GM10248 (cell line): ENCODE measurements around the gene IMP3.
A peak's percentile ranks its signal among the peaks of the same experiment; 100 is the strongest.

Experiments used
- CTCF ChIA-PET: fragments of 300-600 bp; sonication (Branson Sonifier 250); formaldehyde crosslinking; extraction: SDS; loops from one replicate; lab custom pipeline; 2021; ENCODE audit warnings: antibody characterized with exemption; lab: Yijun Ruan, JAX
- POLR2A ChIA-PET: fragments of 350-650 bp; sonication (Branson Sonifier 250); formaldehyde crosslinking; extraction: SDS; loops from one replicate; lab custom pipeline; 2020; ENCODE audit warnings: antibody characterized with exemption; lab: Yijun Ruan, JAX
- DNase-seq: peaks from one replicate; pipeline ENCODE4 v3.0.0; 2012; ENCODE audit errors: extremely low spot score
- CTCF ChIP-seq: IDR thresholded peaks from 2 replicates; pipeline ENCODE4 v1.5.1; 2012; ENCODE audit warnings: mild to moderate bottlenecking, low read depth; ENCODE audit errors: extremely low read depth, missing control alignments, control extremely low read depth

IMP3 gene

GRCh38 chr15:75647370-75648155 lies 7.5 kb upstream of the IMP3 start, which contains the start of gene SNX33:
TSS of gene SNX33 (plus strand) at chr15:75647912. CDS start at chr15:75649103, 1,191 bp downstream.
- DNase-seq = peak; percentile 79

GRCh38 chr15:75646944-75647364 lies 6.9 kb upstream of the IMP3 start:
- TF ChIP-seq CTCF = no peak
- DNase-seq = no peak
- ChIA-PET CTCF (interaction anchor here (0.8 to 3.5 kb wide), 9 partner anchors 9 to 445 kb away, joined by 3 to 16 read pairs (median 3); partner anchors contain the start of genes C15orf39 and MAN2C1), POLR2A (interaction anchor here (0.8 kb wide), 1 partner anchor 279 kb away, joined by 4 read pairs; no protein-coding TSS in a partner anchor)

More at GRCh38 chr15:75647370-75648155, 7.5 kb upstream of the IMP3 start, which contains the start of gene SNX33:
- TF ChIP-seq CTCF = peak; percentile 45
- ChIA-PET POLR2A (interaction anchor here (0.6 to 0.8 kb wide), 5 partner anchors 22 to 280 kb away, joined by 3 to 9 read pairs (median 4); partner anchors contain the start of genes MAN2C1 and SNUPN), CTCF (interaction anchor here (0.9 to 3.5 kb wide), 9 partner anchors 9 to 446 kb away, joined by 3 to 16 read pairs (median 4); partner anchors contain the start of genes C15orf39 and MAN2C1)

GRCh38 chr15:75646112-75646943 lies 6.3 kb upstream of the IMP3 start:
- no peak for DNase-seq
- no peak for TF ChIP-seq CTCF
- CTCF ChIA-PET = interaction anchor here (0.8 to 3.5 kb wide), 5 partner anchors 8 to 279 kb away, joined by 3 to 16 read pairs (median 4); partner anchors contain the start of gene MAN2C1
- POLR2A ChIA-PET = interaction anchor here (0.8 kb wide), 1 partner anchor 279 kb away, joined by 4 read pairs; no protein-coding TSS in a partner anchor

GRCh38 chr15:75644376-75644775 lies 4.4 kb upstream of the IMP3 start:
- no peak for TF ChIP-seq CTCF
- ChIA-PET POLR2A (interaction anchor here (0.6 kb wide), 1 partner anchor 20 kb away, joined by 3 read pairs; no protein-coding TSS in a partner anchor), CTCF (interaction anchor here (3.5 kb wide), 1 partner anchor 277 kb away, joined by 16 read pairs; the partner anchor contains the start of gene MAN2C1)
- no peak for DNase-seq

- no peak for DNase-seq
- TF ChIP-seq CTCF = no peak
- POLR2A ChIA-PET = no interaction called here
- CTCF ChIA-PET = interaction anchor here (0.6 to 4.1 kb wide), 6 partner anchors 13 to 274 kb away, joined by 3 to 24 read pairs (median 4); partner anchors contain the start of gene SNUPN
Measured at GRCh38 chr15:75641603-75642002, 1.6 kb upstream of the IMP3 start.
